PFSK-1 (cell line): Measurements from ENCODE around the gene MYH7B.

Experiments used
- FOXP2 ChIP-seq: optimal IDR thresholded peaks from 2 replicates; pipeline ENCODE3; 2011; ENCODE audit warnings: borderline replicate concordance, control low read depth, inconsistent platforms; ENCODE audit not compliant: insufficient read depth; ENCODE audit errors: extremely low read length, extremely low read depth
- POLR2AphosphoS5 ChIP-seq: IDR thresholded peaks from 2 replicates; pipeline ENCODE4 v1.6.1; 2012; ENCODE audit warnings: low read depth, mild to moderate bottlenecking, control low read depth, low read length, moderate library complexity
- SIN3A ChIP-seq: IDR thresholded peaks from 2 replicates; pipeline ENCODE4 v1.6.1; 2012; ENCODE audit warnings: mild to moderate bottlenecking, low read length, moderate library complexity, borderline replicate concordance; ENCODE audit not compliant: insufficient read depth
- TAF1 ChIP-seq: IDR thresholded peaks from 2 replicates; pipeline ENCODE4 v1.6.1; 2012; ENCODE audit warnings: low read length, control low read depth, borderline replicate concordance; ENCODE audit not compliant: insufficient read depth
- TF ChIP-seq, protein P1 (sequence below), 2 experiments: IDR thresholded peaks; 2 replicates each; pipeline versions ENCODE4 v1.6.1 to v1.8.0; 2011 to 2012; ENCODE audit warnings: low read depth in 2 of 2, low read length in 2 of 2, control low read depth in 1 of 2, inconsistent platforms in 1 of 2, mild to moderate bottlenecking in 1 of 2, moderate library complexity in 1 of 2; ENCODE audit not compliant: insufficient read depth in 1 of 2

DNA sequence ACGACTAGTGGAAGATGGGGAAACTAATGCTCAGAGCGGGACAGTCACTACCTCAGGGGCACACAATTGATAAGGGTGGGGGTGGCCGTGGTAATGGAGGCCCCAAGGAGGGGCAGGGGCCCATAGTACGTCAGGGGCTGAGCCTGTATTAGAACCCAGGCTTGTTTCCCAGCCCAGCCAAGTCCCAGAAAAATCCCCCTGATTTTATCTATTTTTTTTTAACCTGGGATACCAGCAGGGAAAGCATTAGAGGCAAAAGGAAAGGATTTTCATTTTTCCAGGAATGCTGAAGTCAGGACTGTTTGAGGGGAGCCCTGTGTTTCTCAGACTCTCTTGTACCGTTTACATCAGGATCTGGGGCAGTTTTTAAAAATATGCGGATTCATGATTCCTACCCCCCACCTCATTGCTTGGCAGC lies 382 bp downstream of the MYH7B start:
- TF ChIP-seq, protein P1, sequence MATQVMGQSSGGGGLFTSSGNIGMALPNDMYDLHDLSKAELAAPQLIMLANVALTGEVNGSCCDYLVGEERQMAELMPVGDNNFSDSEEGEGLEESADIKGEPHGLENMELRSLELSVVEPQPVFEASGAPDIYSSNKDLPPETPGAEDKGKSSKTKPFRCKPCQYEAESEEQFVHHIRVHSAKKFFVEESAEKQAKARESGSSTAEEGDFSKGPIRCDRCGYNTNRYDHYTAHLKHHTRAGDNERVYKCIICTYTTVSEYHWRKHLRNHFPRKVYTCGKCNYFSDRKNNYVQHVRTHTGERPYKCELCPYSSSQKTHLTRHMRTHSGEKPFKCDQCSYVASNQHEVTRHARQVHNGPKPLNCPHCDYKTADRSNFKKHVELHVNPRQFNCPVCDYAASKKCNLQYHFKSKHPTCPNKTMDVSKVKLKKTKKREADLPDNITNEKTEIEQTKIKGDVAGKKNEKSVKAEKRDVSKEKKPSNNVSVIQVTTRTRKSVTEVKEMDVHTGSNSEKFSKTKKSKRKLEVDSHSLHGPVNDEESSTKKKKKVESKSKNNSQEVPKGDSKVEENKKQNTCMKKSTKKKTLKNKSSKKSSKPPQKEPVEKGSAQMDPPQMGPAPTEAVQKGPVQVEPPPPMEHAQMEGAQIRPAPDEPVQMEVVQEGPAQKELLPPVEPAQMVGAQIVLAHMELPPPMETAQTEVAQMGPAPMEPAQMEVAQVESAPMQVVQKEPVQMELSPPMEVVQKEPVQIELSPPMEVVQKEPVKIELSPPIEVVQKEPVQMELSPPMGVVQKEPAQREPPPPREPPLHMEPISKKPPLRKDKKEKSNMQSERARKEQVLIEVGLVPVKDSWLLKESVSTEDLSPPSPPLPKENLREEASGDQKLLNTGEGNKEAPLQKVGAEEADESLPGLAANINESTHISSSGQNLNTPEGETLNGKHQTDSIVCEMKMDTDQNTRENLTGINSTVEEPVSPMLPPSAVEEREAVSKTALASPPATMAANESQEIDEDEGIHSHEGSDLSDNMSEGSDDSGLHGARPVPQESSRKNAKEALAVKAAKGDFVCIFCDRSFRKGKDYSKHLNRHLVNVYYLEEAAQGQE (IDR thresholded peaks at IDR 0.05; ENCODE audit: insufficient read depth in 1 of 2, low read depth in 2 of 2, low read length in 2 of 2) = no peak
- TF ChIP-seq POLR2AphosphoS5 (no peak), SIN3A (no peak), TAF1 (no peak), FOXP2 (no peak)
